GM21526 (cell line): ENCODE data around the gene HMG20A.

Source experiments
- ATAC-seq: cut with Tn5 transposase; IDR thresholded peaks from one replicate; pipeline ENCODE4 v1.9.1; 2021; ENCODE audit warnings: moderate library complexity; ENCODE audit not compliant: unreplicated experiment, low FRiP score

Gene HMG20A

GRCh38 chr15:77513226-77513625 is 92.5 kb downstream of the HMG20A start:
- ATAC-seq, result no peak

GRCh38 chr15:77514641-77515402 is 94.1 kb downstream of the HMG20A start:
- no peak for ATAC-seq

GRCh38 chr15:77515613-77516012 is 94.9 kb downstream of the HMG20A start:
- ATAC-seq, result no peak

GRCh38 chr15:77516076-77516475 is 95.4 kb downstream of the HMG20A start:
- no peak for ATAC-seq

GRCh38 chr15:77516786-77517185 is 96.1 kb downstream of the HMG20A start:
- ATAC-seq, result no peak

- no peak for ATAC-seq
Observed at GRCh38 chr15:77517579-77517978, 96.9 kb downstream of the HMG20A start.

- ATAC-seq, result no peak
Observed at GRCh38 chr15:77518458-77518857, 97.8 kb downstream of the HMG20A start.

- ATAC-seq, result no peak
Observed at GRCh38 chr15:77519540-77519939, 98.9 kb downstream of the HMG20A start.

- ATAC-seq, result no peak
Observed at GRCh38 chr15:77521206-77521605, 100.5 kb downstream of the HMG20A start.

GRCh38 chr15:77525400-77525811 is 104.7 kb downstream of the HMG20A start:
- no peak for ATAC-seq

GRCh38 chr15:77525907-77526594 is 105.4 kb downstream of the HMG20A start:
- no peak for ATAC-seq

- ATAC-seq, result no peak
Observed at GRCh38 chr15:77526595-77527163, 106.0 kb downstream of the HMG20A start.

- no peak for ATAC-seq
Observed at GRCh38 chr15:77527164-77527778, 106.6 kb downstream of the HMG20A start.

- no peak for ATAC-seq
Observed at GRCh38 chr15:77527831-77528231, 107.1 kb downstream of the HMG20A start.

GRCh38 chr15:77528290-77528967 is 107.7 kb downstream of the HMG20A start:
- no peak for ATAC-seq

- ATAC-seq, result no peak
Observed at GRCh38 chr15:77528968-77529319, 108.3 kb downstream of the HMG20A start.

- ATAC-seq, result no peak
Observed at GRCh38 chr15:77529394-77530159, 108.9 kb downstream of the HMG20A start.

GRCh38 chr15:77530576-77530975 is 109.9 kb downstream of the HMG20A start:
- ATAC-seq, result no peak

- ATAC-seq, result no peak
Observed at GRCh38 chr15:77531191-77532000, 110.7 kb downstream of the HMG20A start.
